Hepatocyte (in vitro differentiated cells): ENCODE results near the gene RAB37. TPM values are rescaled to one million over a fixed set of nuclear protein-coding genes. Genes with fewer than 3 reads are reported as not detected.

Experiments
- DNase-seq: peaks from one replicate; pipeline ENCODE4 v3.0.0-alpha.2; 2016; ENCODE audit warnings: low spot score
- H2AFZ ChIP-seq: fragments of 200-600 bp; sonication (generic); 2 replicates; pipeline ENCODE4 v1.6.0; 2016; ENCODE audit warnings: antibody characterized with exemption, mild to moderate bottlenecking
- H3K27ac ChIP-seq: fragments of 200-600 bp; sonication (generic); 2 replicates; pipeline ENCODE4 v1.5.1; 2016; ENCODE audit warnings: mild to moderate bottlenecking
- H3K27me3 ChIP-seq: fragments of 200-600 bp; sonication (generic); 2 replicates; pipeline ENCODE4 v1.6.1; 2016
- H3K36me3 ChIP-seq: fragments of 200-600 bp; sonication (generic); replicated peaks from 2 replicates; pipeline ENCODE4 v1.5.1; 2016; ENCODE audit warnings: low read depth; ENCODE audit not compliant: insufficient read depth
- H3K4me1 ChIP-seq: fragments of 200-600 bp; sonication (generic); 2 replicates; pipeline ENCODE4 v1.5.1; 2016; ENCODE audit warnings: mild to moderate bottlenecking, moderate library complexity; ENCODE audit not compliant: insufficient read depth
- H3K4me2 ChIP-seq: fragments of 200-600 bp; sonication (generic); 2 replicates; pipeline ENCODE4 v1.6.0; 2016
- H3K4me3 ChIP-seq: fragments of 200-600 bp; sonication (generic); 2 replicates; pipeline ENCODE4 v1.5.1; 2016; ENCODE audit warnings: mild to moderate bottlenecking
- H3K79me2 ChIP-seq: fragments of 200-600 bp; sonication (generic); 2 replicates; pipeline ENCODE4 v1.6.0; 2017; ENCODE audit warnings: mild to moderate bottlenecking
- H3K9me2 ChIP-seq: fragments of 200-600 bp; sonication (generic); replicated peaks from 2 replicates; pipeline ENCODE4 v1.6.0; 2017; ENCODE audit warnings: mild to moderate bottlenecking; ENCODE audit not compliant: insufficient read depth
- H3K9me3 ChIP-seq: fragments of 200-600 bp; sonication (generic); 2 replicates; pipeline ENCODE4 v1.5.1; 2016; ENCODE audit warnings: low read depth, mild to moderate bottlenecking
- H4K20me1 ChIP-seq: fragments of 200-600 bp; sonication (generic); 2 replicates; pipeline ENCODE4 v1.6.0; 2016; ENCODE audit warnings: mild to moderate bottlenecking; ENCODE audit not compliant: insufficient read depth, poor library complexity, severe bottlenecking
- EZH2 ChIP-seq: fragments of 200-600 bp; sonication (generic); IDR thresholded peaks from 2 replicates; pipeline ENCODE4 v1.6.1; 2016; ENCODE audit warnings: antibody characterized with exemption, mild to moderate bottlenecking, borderline replicate concordance
- EZH2phosphoT487 ChIP-seq: fragments of 200-600 bp; sonication (generic); IDR thresholded peaks from one replicate; pipeline ENCODE4 v1.6.1; 2018; ENCODE audit warnings: antibody characterized with exemption, mild to moderate bottlenecking, low read depth, moderate library complexity; ENCODE audit not compliant: unreplicated experiment, severe bottlenecking
- WGBS: methylation state at CpG from one replicate; pipeline ENCODE4 v1.1.6; 2016; ENCODE audit warnings: low lambda C conversion rate; ENCODE audit errors: missing lambda C conversion rate; 5-methylcytosine and 5-hydroxymethylcytosine counted together
- polyA plus RNA-seq: library from polyadenylated mRNA; unstranded; fragments of >200 nt; fragmentation: Nextera tagmentation; extraction: Ambion mirVana; gene quantifications from 2 replicates; pipeline ENCODE4 v1.2.1, GENCODE V29; 2016
- total RNA-seq: library from RNA; depleted of rRNA; stranded (reverse); fragments of >200 nt; gene quantifications from 2 replicates; pipeline ENCODE4 v1.2.3, GENCODE V29; 2014
- TF ChIP-seq, protein P1 (sequence below): fragments of 200-600 bp; sonication (generic); IDR thresholded peaks from 2 replicates; pipeline ENCODE4 v1.5.1; 2016; ENCODE audit warnings: antibody characterized with exemption, mild to moderate bottlenecking; ENCODE audit not compliant: poor library complexity

RAB37 gene
- total and polyA plus RNA-seq, 2 experiments from 2014 or later = 6.1 to 7.0 TPM

DNA sequence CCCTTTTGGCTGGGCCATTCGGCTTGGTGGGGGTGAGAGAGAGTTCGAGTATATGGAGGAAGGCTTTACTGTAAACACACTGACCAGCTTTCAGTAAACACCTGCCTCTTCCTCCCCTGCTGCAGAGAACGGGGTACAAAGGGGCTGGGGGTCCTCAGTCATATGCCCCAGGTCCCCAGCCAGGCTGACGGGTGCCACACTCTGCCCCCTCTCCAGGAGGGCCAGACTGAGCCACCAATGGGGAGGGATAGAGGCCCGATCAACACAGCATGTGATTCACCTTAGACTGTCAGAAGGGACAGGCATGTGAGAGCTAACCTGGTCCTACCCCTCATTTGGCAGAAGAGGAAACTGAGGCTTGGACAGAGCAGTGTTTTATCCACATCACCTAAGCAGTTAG, 24.4 kb downstream of the RAB37 start:
- Histone ChIP-seq H3K9me3 (no peaks in the 10 kb centered on the region), H3K9me2 (no peaks in the 10 kb centered on the region), H3K27me3 (no peaks in the 10 kb centered on the region), H3K4me1 (peaks cover 95% of the 10 kb centered on the region), H3K36me3 (no peaks in the 10 kb centered on the region), H3K27ac (peak overlapping the region; percentile 97), H3K4me3 (no peak overlapping the region), H2AFZ (no peak overlapping the region), H3K79me2 (peaks cover 86% of the 10 kb centered on the region), H4K20me1 (peaks cover 52% of the 10 kb centered on the region), H3K4me2 (peak overlapping the region; percentile 77)
- 51% methylated on average over 5 of the region's 5 CpGs for WGBS
- TF ChIP-seq EZH2phosphoT487 = no peak
- no peak for TF ChIP-seq EZH2
- no peak for DNase-seq

DNA sequence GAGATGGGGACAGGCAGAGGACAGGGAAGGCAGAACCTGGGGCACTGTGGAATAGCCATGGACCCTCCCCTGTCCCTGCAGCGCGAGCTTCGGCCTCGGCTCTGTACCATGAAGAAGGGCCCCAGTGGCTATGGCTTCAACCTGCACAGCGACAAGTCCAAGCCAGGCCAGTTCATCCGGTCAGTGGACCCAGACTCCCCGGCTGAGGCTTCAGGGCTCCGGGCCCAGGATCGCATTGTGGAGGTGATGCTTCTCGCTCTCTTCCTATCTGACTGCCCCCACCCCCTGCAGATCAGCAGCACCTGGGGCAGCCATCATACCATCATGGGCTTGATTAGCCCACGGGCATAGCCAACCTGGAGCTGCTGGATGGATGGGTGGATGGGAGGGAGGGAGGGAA, 24.9 kb downstream of the RAB37 start:
- H3K27ac ChIP-seq = peak overlapping the region; percentile 97
- H3K9me2 ChIP-seq = no peaks in the 10 kb centered on the region
- DNase-seq = no peak
- peaks cover 86% of the 10 kb centered on the region for H3K79me2 ChIP-seq
- WGBS = 94% methylated on average over 10 of the region's 11 CpGs
- peaks cover 47% of the 10 kb centered on the region for H4K20me1 ChIP-seq
- H3K4me2 ChIP-seq = peak overlapping the region; percentile 77
- no peaks in the 10 kb centered on the region for H3K27me3 ChIP-seq
- peaks cover 95% of the 10 kb centered on the region for H3K4me1 ChIP-seq
- TF ChIP-seq EZH2phosphoT487 = no peak
- no peak for TF ChIP-seq EZH2
- TF ChIP-seq, protein P1, sequence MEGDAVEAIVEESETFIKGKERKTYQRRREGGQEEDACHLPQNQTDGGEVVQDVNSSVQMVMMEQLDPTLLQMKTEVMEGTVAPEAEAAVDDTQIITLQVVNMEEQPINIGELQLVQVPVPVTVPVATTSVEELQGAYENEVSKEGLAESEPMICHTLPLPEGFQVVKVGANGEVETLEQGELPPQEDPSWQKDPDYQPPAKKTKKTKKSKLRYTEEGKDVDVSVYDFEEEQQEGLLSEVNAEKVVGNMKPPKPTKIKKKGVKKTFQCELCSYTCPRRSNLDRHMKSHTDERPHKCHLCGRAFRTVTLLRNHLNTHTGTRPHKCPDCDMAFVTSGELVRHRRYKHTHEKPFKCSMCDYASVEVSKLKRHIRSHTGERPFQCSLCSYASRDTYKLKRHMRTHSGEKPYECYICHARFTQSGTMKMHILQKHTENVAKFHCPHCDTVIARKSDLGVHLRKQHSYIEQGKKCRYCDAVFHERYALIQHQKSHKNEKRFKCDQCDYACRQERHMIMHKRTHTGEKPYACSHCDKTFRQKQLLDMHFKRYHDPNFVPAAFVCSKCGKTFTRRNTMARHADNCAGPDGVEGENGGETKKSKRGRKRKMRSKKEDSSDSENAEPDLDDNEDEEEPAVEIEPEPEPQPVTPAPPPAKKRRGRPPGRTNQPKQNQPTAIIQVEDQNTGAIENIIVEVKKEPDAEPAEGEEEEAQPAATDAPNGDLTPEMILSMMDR = no peak
- no peak overlapping the region for H2AFZ ChIP-seq
- H3K4me3 ChIP-seq = no peak overlapping the region
- no peaks in the 10 kb centered on the region for H3K9me3 ChIP-seq
- no peaks in the 10 kb centered on the region for H3K36me3 ChIP-seq

DNA sequence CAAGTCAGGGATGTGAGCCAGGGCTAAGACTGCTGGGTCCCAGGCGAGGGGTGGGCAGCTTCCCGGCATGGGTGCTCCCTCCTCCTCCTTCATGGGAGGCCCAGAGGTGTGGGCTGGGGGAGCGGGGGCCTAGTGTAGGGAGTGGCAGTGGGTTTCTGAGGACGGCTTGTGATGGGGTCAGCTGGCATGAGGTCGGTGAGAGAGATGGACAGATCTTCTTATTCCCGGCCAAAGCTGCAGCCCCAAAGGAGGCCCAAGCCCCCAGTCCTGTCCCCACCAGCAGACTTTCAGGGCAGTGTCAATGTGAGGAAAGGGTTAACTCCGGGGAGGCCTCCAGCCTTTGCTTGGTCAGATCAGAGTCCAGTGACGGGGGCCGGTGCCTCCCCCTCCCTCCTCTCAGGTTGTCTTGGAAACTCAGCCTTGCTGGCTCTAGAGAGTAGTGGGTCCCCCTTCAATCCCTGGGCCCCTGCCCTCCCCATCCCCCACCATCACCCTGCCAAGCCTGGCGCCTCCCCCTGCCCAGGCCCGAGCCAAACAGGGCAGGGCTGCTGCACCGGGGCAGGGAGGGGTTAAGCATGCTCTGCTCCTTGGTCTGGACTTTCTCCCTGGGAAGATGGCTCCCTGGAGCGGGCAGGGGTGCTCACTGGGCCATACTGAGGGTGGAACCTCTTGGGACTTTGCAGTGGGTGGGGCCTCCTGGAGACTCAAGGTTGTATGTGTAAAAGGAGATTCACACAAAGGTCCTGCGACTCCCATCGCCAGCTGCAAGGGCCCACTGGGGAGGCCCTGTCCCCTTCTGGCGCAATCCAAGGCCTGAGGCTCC, 26.7 kb downstream of the RAB37 start:
- peak overlapping the region; percentile 97 for H3K27ac ChIP-seq
- H3K9me3 ChIP-seq = no peaks in the 10 kb centered on the region
- peak overlapping the region; percentile 77 for H3K4me2 ChIP-seq
- no peaks in the 10 kb centered on the region for H3K36me3 ChIP-seq
- TF ChIP-seq, protein P1 = no peak
- TF ChIP-seq EZH2phosphoT487 (no peak), EZH2 (no peak)
- DNase-seq = peak; percentile 92
- H2AFZ ChIP-seq = no peak overlapping the region
- WGBS = 23% methylated on average over 13 of the region's 16 CpGs
- H3K4me1 ChIP-seq = peaks cover 88% of the 10 kb centered on the region
- peaks cover 77% of the 10 kb centered on the region for H3K79me2 ChIP-seq
- H4K20me1 ChIP-seq = peaks cover 29% of the 10 kb centered on the region
- H3K27me3 ChIP-seq = no peaks in the 10 kb centered on the region
- H3K4me3 ChIP-seq = no peak overlapping the region
- H3K9me2 ChIP-seq = no peaks in the 10 kb centered on the region

DNA sequence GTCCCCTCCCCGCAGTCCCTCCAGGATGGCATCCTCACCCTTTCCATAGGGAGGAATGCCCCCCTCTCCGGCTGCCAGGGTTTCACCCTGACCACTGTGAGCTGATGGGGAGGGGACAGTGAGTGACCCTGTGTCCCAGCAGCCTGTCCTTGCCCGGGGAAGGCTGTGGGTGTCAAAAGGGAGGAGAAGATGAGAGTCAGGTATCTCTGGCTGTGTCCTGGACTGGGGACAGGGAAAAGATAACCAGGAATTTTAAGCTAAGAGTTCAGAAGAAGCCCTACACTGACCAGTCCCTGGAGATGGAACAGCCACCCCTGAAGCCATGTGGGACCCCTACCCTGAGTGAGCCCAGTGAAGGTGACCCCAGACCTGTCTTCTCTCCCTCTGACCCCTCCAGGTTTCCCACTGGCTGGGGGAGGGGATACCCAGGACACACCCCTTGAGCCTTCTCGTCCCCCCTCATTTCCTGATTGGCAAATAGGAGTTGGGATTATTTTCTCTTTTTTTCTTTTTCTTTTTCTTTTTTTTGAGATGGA, 27.8 kb downstream of the RAB37 start:
- H3K4me3 ChIP-seq = no peak overlapping the region
- H3K4me2 ChIP-seq = peak overlapping the region; percentile 77
- peaks cover 19% of the 10 kb centered on the region for H4K20me1 ChIP-seq
- peaks cover 66% of the 10 kb centered on the region for H3K79me2 ChIP-seq
- no peaks in the 10 kb centered on the region for H3K9me3 ChIP-seq
- H3K27me3 ChIP-seq = no peaks in the 10 kb centered on the region
- H3K4me1 ChIP-seq = peaks cover 88% of the 10 kb centered on the region
- H3K36me3 ChIP-seq = no peaks in the 10 kb centered on the region
- WGBS = 63% methylated on average over 4 of the region's 4 CpGs
- H3K9me2 ChIP-seq = no peaks in the 10 kb centered on the region
- peak overlapping the region; percentile 97 for H3K27ac ChIP-seq
- TF ChIP-seq EZH2 (no peak), EZH2phosphoT487 (no peak)
- TF ChIP-seq, protein P1 = no peak
- DNase-seq = no peak
- no peak overlapping the region for H2AFZ ChIP-seq
